ENCODE measurements around the gene MEIG1.
A peak's percentile ranks its signal among the peaks of the same experiment; 100 is the strongest.
"Not testable (repeated sequence)": the region's sequence is repeated elsewhere in the genome, so short reads cannot be mapped to it uniquely, and the experiment has no call there.

MEIG1 gene

DNA sequence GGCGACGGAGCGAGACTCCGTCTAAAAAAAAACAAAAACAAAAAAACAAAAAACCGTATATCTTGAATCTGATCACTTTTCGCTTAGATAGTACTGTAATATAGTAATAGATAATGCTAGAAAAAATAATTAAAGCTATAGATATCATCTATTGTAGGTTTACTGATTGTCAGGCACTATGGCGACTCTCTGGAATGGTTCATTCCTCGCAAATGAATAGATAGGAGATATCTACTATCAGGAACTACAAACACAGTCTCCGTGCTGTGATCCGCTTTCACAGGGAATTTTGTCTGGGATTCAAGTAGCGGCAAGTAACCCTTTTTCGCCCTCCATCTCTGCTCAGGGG, 342 bp upstream of the MEIG1 start:
- no peak for DNase-seq

DNA sequence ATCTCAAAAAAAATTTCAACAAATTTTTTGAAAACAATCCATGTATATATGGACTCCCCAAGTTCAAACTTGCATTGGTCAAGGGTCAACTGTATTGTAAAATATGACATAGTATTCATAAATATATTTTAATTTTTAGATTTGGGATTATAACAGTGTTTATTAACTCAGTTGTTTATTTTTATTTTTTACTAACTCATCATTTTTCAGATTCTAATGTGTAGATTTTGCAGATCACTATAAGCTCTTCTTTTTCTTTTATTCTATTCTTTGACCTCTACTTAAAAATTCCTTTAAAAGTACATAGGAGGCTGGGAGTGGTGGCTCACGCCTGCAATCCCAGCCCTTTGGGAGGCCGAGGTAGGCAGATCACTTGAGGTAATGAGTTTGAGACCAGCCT, 8.7 kb downstream of the MEIG1 start:
- DNase-seq = no peak

DNA sequence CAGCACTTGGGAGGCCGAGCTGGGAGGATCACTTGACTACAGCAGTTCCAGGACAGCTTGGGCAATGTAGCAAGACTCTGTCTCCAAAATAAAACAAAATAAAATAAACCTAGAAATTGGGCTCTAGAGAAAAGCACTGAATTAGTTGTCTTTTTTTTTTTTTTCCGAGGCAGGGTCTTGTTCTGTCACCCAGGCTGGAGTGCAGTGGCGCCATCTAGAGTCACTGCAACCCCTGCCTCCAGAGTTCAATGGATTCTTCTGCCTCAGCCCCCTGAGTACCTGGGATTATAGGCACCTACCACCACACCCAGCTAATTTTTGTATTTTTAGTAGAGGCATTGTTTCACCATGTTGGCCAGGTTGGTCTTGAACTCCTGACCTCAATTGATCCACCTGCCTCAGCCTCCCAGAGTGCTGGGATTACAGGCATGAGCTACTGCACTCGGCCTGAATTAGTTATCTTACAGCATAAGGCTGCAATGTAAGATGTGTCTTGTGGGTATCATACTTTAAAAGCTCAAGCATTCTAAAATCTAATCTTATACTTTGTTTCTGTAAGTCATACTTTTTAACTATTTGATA, 12.8 kb downstream of the MEIG1 start:
- peak; percentile 59 to 70 for DNase-seq

DNA sequence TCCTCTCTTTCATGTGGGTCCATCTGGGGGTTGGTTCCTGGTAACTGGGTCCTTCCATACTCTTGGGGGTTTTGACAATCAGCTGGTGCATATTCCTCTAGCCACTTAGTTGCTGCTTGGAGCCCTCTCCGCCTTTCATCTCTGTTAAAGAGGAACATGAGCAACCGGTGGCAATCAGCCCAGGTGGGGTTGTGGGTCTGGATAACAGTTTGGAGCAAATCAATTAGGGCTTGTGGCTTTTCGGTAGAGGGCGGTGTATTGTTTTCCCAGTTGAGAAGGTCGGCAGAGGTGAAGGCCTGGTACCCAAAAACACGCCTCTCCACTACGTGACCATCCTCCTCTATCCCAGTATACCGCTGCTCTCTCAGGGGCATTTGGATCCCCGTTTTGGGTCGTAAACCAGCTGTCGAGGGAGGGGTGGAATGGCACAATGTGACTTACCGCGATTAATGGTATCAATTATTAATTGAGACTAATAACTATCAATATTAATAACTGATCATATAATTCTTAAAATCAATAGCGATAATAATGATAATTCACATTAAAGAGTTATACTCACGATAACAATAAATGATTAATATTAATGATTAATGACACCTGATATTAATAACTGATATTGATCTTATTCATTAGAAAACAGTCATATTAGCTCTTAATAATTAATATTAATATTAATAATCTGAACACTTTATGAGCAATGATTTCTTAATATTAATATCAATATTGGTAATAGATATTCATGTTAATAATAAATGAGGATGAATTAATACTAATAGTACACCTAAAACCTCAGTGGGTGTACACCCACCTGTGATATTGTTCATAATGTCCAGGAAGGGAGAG, 15.2 kb downstream of the MEIG1 start:
- not testable (repeated sequence) for DNase-seq

DNA sequence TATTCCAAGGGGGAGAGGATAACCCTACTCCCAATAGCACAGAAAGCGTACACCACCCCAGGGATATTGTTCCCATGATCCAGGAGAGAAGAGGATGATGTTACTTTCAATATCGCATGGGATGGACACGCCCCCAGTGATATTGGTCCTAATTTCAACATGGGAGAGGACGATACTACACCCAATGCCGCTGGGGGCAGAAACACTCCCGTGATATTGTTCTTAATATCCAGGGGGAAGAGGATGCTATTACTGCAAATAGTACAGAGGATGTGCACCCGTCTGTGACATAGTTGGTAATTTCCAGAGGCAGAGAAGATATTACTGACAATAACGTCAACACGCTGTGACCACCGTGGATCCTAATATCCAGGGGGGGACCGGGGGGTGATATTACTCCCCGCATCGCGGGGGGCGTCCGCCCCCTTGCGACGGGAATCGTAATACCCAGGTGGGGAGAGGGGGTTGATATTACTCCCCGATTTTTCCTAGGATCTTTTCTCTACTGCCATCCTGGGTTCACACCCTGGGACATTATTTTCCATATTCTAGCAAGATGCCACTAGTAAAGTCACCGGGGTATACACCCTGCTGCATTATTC, 16.6 kb downstream of the MEIG1 start:
- no peak for DNase-seq

DNA sequence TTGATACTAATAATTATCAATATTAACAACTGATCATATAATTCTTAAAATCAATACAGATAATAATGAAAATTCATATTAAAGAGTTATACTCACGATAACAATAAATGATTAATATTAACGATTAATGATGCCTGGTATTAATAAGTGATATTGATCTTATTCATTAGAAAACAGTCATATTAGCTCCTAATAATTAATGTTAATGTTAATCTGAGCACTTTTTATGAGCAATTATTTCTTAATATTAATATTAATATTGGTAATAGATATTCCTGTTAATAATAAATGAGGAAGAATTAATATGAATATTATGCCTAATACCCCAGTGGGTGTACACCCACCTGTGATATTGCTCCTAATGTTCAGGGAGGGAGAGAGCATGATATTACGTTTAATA, 23.6 kb downstream of the MEIG1 start:
- DNase-seq = no peak

DNA sequence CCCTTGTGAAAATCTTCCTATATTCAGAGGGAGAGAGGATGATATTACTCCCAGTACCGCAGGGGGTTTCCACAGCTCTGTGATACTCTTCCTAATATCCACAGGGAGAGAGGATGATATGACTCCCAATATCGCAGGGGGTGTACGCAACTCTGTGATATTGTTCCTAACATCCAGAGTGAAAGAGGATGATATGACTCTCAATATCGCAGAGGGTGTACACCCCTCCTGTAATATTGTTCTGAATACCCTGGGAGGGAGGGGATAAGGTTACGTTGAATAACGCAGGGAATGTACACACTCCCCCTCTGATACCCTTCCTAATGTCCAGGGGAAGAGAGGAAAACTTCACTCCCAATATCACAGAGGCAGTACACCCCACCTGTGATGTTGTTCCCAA, 30.4 kb downstream of the MEIG1 start:
- DNase-seq = not testable (repeated sequence)

DNA sequence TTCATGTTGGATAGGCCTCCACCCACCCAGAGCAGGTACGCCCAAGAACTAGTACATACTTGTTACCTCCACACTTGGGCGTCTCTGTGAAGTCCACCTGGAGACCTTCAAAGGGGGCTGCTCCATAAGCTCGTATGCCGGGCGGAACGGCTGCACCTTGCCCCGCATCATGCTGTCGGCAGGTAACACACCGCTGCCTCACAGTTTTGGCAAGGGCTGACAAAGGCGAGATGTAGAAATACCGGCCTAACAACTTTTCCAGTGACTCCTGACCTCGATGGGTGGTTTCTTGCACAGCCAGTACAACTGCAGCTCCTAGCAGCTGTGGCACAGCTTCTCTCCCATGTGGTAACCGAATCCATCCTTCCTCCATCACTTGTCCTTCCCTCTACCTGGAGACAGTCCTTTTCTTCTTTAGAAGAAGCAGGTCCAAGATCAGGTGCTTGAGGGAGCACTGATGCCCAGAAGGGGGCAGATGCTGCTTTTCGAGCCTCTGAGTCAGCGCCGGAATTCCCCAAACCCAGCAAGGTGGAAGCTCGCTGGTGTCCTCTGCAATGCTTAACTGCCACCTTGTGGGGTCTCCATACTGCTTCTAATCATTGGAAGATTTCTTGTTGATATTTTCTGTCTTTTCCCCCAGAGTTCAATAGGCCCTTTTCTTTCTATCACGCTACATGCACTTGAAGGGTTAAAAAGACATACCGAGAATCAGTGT, 32.0 kb downstream of the MEIG1 start:
- DNase-seq = peak; percentile 68 to 73

DNA sequence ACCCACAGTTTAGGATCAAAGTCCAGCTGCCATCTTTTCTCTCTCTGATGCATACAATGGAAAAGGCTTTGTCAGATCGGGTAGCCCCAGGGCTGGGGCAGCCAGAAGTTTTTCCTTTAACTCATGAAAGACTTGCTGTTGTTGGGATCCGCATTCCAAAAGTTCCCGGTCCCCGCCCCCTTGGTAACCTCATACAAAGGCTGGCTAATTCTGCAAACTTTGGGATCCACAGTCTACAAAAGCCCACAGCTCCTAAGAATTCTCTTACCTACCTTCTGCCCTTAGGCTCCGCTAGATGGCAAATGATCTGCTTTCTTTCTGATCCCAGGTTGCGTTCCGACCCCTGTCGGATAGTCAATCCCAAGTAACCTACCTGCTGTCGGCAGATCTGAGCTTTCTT, 33.1 kb downstream of the MEIG1 start:
- not testable (repeated sequence) for DNase-seq

DNA sequence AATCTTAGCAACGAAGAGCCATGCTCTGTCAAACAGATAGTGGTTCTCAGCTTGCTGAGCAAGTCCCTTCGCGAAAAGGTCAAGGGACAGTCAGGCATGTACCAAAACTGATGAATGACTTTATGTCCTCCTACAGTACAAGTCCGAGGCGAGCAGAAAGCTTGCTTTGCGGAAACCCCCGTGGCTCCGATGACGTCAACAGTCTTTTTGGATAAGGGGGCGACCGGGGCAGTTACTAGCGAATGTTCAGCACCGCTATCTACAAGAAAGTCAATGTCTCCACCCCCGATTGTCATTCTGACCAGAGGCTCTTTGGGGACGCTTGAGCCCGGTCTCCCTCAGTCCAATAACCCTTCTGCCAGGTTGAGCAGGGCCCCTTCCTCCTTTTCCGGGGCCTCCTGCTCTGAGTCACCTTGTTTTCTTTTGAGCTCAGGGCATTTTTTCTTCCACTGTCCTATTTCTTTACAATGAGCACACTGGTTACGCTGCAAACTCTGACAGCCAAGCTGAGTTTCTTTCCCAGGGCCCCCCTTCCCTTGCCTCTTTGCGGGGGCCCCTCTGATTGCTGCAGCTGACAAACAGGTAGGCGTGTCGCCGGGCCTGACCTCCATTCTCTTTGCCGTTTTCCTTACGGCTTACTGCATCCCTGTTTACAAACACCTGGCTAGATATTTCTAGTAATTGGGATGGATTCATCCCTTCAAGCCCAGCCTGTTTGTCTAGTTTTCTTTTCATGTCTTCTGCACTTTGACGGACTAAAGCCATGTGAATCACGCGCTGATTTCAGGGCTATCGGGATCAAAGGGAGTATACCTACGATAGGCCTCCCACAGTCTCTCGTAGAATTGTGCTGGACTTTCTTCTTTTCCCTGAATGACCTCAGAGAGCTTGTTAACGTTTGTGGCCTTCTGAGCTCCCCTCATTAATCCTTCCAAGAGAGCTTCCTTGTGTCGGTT, 34.6 kb downstream of the MEIG1 start:
- not testable (repeated sequence) for DNase-seq

DNA sequence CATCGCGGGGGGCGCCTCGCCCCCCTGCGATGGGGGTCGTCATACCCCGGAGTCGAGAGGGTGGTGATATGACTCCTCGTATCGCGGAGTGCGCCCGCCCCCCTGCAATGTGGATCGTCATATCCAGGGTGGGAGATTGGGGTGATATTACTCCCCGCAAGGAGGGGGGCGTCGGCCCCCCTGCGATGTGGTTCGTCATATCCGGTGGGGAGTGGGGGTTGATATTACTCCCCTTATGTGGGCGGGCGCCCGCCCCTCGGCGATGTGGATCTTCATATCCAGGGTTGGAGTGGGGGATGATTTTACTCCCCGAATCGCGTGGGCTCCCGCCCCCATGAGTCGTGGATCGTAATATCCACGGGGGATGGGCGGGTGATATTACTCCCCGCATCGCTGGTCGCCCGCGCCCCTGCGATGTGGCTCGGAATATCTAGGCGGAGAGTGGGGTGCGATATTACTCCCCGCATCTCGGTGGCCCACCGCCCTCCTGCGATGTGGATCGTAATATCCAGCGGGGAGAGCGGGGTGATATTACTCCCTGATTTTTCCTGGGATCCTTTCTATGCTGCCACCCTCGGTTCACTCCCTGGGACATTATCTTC, 36.9 kb downstream of the MEIG1 start:
- DNase-seq = no peak

DNA sequence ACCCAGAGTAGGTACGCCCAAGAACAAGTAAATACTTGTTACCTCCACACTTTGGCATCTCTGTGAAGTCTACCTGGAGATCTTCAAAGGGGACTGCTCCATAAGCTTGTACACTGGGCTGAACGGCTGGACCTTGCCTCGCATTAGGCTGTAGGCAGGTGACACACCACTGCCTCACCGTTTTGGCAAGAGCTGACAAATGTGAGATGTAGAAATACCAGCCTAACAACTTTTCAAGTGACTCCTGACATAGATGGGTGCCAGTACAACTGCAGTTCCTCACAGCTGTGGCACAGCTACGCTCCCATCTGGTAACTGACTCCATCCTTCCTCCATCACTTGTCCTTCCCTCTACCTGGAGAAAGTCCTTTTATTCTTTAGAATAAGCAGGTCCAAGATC, 54.3 kb downstream of the MEIG1 start:
- DNase-seq = not testable (repeated sequence)

DNA sequence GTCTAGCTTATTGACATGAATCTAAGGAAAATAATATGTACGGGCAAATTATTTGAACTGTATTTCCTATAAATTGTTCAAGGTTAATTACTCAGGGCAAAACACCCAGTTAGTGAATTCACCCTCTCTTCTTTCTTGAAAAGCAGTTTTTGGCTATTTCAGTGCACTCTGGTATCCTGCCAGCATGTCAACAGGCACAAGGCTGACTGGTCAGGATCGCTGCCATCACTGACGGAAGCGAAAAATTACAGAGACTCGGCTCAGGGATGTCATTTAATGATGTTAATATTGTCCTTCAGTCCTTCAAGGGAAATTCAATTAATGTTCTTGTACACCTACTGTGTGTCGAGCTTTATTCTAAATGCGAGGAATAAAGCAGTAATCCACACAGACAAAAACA, 56.3 kb downstream of the MEIG1 start:
- no peak for DNase-seq

DNA sequence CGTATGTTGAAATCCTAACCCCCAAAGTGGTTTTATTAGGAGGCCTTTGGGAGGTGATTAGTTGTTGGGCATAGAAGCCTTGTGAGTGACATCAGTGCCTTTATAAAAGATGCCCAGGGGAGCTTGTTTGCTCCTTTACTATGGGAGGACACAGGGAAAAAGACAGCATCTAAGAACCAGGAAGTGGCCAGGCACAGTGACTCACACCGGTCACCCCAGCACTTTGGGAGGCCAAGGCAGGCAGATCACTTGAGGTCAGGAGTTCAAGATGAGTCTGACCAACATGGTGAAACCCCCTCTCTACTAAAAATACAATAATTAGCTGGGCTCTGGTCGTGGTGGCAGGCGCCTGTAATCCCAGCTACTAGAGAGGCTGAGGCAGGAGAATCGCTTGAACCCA, 61.8 kb downstream of the MEIG1 start:
- not testable (repeated sequence) for DNase-seq
